ENCODE measurements around the gene SORCS2. TPM values are rescaled to one million over a fixed set of nuclear protein-coding genes. Genes with fewer than 3 reads are reported as not detected.

Gene SORCS2
- total RNA-seq, 1 experiment from 2014 or later: 0.06 TPM

DNA sequence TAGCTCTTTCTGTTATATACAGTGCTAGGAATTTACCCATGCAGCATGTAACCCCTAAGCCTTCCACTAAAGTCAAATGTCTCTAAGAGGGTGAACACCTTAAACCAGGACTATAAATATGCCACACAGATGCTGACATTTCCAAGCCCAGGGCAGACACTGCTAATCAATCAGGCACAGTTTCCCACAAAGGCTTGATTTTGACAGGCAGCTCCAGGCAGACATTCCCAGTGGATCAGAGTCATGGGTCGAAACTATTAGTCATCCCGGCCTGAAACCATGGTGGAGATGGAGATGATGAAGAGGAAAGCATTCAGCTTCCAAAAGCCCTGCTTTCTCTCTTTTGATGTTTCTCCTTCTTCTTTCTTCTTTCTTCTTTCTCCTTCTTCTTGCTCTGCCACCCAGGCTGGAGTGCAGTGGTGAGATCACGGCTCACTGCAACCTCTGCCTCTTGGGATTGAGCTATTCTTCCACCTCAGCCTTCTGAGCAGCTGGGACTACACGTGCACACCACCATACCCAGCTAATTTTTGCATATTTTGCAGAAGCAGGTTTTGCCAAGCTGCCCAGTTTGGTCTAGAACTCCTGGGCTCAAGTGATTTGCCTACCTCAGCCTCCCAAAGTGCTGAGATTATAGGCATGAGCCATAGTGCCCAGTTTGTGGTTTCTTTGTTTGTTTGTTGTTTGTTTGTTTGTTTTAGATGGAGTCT lies 21.0 kb upstream of the SORCS2 start:
- Histone ChIP-seq H3K27ac (ENCODE audit: low read depth, low read length, poor library complexity, severe bottlenecking) (no peak overlapping the region), H3K27me3 (replicated peaks; ENCODE audit: insufficient read depth, low read depth, low read length, poor library complexity) (peaks cover 2% of the 10 kb centered on the region), H3K9me3 (ENCODE audit: low read depth, low read length, poor library complexity, severe bottlenecking) (no peaks in the 10 kb centered on the region), H3K36me3 (ENCODE audit: insufficient read depth, low read length, poor library complexity, severe bottlenecking) (no peaks in the 10 kb centered on the region), H3K4me3 (ENCODE audit: low read depth, low read length, poor library complexity, severe bottlenecking) (no peak overlapping the region), H3K4me1 (ENCODE audit: insufficient read depth, low read length, poor library complexity, severe bottlenecking) (no peaks in the 10 kb centered on the region)
- POLR2A ChIA-PET (ENCODE audit: low non-redundant PET): no interaction called here
- no TSS peak for BruUV-seq (replicated peaks)
- intact Hi-C loops (cut with micrococcal nuclease; ENCODE audit: unreplicated experiment): no loop called here
- DNase-seq (ENCODE audit: low spot score): no peak
- TF ChIP-seq, protein P1, sequence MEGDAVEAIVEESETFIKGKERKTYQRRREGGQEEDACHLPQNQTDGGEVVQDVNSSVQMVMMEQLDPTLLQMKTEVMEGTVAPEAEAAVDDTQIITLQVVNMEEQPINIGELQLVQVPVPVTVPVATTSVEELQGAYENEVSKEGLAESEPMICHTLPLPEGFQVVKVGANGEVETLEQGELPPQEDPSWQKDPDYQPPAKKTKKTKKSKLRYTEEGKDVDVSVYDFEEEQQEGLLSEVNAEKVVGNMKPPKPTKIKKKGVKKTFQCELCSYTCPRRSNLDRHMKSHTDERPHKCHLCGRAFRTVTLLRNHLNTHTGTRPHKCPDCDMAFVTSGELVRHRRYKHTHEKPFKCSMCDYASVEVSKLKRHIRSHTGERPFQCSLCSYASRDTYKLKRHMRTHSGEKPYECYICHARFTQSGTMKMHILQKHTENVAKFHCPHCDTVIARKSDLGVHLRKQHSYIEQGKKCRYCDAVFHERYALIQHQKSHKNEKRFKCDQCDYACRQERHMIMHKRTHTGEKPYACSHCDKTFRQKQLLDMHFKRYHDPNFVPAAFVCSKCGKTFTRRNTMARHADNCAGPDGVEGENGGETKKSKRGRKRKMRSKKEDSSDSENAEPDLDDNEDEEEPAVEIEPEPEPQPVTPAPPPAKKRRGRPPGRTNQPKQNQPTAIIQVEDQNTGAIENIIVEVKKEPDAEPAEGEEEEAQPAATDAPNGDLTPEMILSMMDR (conservative IDR thresholded peaks at IDR 0.05; ENCODE audit: low read depth, low read length): no peak
- no peak for TF ChIP-seq EZH2 (IDR thresholded peaks at IDR 0.05; ENCODE audit: borderline replicate concordance, low read depth, low read length, poor library complexity, severe bottlenecking)
- CTCF ChIA-PET: no interaction called here

DNA sequence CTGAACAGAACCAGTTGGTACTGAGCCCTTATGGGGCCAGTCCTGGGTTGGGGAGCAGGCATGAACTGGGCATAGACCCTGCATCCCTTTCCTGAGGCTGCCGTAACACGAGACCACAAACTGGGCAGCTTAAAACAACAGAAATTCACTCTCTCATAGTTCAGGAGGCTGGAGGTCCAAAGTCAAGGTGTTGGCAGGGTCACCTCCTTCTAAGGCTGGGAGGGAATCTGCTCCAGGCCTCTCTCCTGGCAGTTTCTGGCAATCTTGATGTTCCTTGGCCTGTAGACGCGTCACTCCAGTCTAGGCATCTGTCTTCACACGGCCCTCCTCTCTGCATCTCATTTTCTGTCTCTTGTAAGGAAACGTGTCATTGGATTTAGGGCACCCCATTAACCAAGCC lies 19.8 kb upstream of the SORCS2 start:
- no TSS peak for BruUV-seq (replicated peaks)
- intact Hi-C loops (cut with micrococcal nuclease; ENCODE audit: unreplicated experiment): no loop called here
- no peaks in the 10 kb centered on the region for H3K9me3 ChIP-seq (ENCODE audit: low read depth, low read length, poor library complexity, severe bottlenecking)
- H3K4me1 ChIP-seq (ENCODE audit: insufficient read depth, low read length, poor library complexity, severe bottlenecking): no peaks in the 10 kb centered on the region
- CTCF ChIA-PET: no interaction called here
- POLR2A ChIA-PET (ENCODE audit: low non-redundant PET): no interaction called here
- H3K27me3 ChIP-seq (replicated peaks; ENCODE audit: insufficient read depth, low read depth, low read length, poor library complexity): peaks cover 5% of the 10 kb centered on the region
- no peak overlapping the region for H3K4me3 ChIP-seq (ENCODE audit: low read depth, low read length, poor library complexity, severe bottlenecking)
- DNase-seq (ENCODE audit: low spot score): no peak
- H3K27ac ChIP-seq (ENCODE audit: low read depth, low read length, poor library complexity, severe bottlenecking): no peak overlapping the region
- no peak for TF ChIP-seq EZH2 (IDR thresholded peaks at IDR 0.05; ENCODE audit: borderline replicate concordance, low read depth, low read length, poor library complexity, severe bottlenecking)
- no peaks in the 10 kb centered on the region for H3K36me3 ChIP-seq (ENCODE audit: insufficient read depth, low read length, poor library complexity, severe bottlenecking)

DNA sequence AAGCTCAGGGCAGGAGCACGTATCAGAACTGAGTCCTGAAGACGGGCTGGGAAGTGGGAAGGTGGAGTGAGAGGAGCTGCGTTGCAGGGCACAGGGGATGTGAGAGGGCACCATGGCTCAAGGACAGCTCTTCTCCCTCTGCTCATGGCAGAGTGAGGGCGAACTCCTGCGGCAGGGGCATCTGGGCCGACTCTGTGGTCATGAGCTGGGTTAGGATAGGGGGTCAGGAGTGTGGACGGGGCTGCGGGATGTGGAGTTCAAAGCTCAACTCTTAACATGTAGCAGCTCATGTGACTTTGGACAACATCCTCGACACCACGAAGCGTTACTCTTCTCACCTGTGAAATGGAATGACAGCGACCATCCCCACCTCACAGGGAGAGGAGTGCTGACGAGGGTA lies 19.4 kb upstream of the SORCS2 start:
- Histone ChIP-seq H3K27ac (ENCODE audit: low read depth, low read length, poor library complexity, severe bottlenecking) (no peak overlapping the region), H3K9me3 (ENCODE audit: low read depth, low read length, poor library complexity, severe bottlenecking) (no peaks in the 10 kb centered on the region), H3K27me3 (replicated peaks; ENCODE audit: insufficient read depth, low read depth, low read length, poor library complexity) (peaks cover 5% of the 10 kb centered on the region), H3K4me1 (ENCODE audit: insufficient read depth, low read length, poor library complexity, severe bottlenecking) (no peaks in the 10 kb centered on the region), H3K4me3 (ENCODE audit: low read depth, low read length, poor library complexity, severe bottlenecking) (no peak overlapping the region), H3K36me3 (ENCODE audit: insufficient read depth, low read length, poor library complexity, severe bottlenecking) (no peaks in the 10 kb centered on the region)
- POLR2A ChIA-PET (ENCODE audit: low non-redundant PET): no interaction called here
- CTCF ChIA-PET: interaction anchor here (1.1 kb wide), 1 partner anchor 70 kb away, joined by 5 read pairs; no protein-coding TSS in a partner anchor
- no TSS peak for BruUV-seq (replicated peaks)
- TF ChIP-seq, protein P1 (conservative IDR thresholded peaks at IDR 0.05; ENCODE audit: low read depth, low read length): no peak
- no peak for TF ChIP-seq EZH2 (IDR thresholded peaks at IDR 0.05; ENCODE audit: borderline replicate concordance, low read depth, low read length, poor library complexity, severe bottlenecking)
- no peak for DNase-seq (ENCODE audit: low spot score)
- intact Hi-C loops (cut with micrococcal nuclease; ENCODE audit: unreplicated experiment): no loop called here

Data from A673 (cell line).